ENCODE results near the gene WDR87.

Gene WDR87

GRCh38 chr19:37905946-37906868, at the start of gene WDR87:
TSS of gene WDR87 (minus strand) at chr19:37906594. CDS start at chr19:37898239, 8,355 bp downstream.
- in situ Hi-C loops (cut with MboI; ENCODE audit: low sequenced_read_pairs) = loop anchor here (25.0 kb wide), 1 partner anchor 181 kb away; no protein-coding TSS in a partner anchor
- Histone ChIP-seq H3K27me3 (ENCODE audit: low read depth) (no peaks in the 10 kb centered on the region), H3K4me3 (peak within 1 kb of the TSS; percentile 80), H3K4me1 (peaks cover 18% of the 10 kb centered on the region), H3K36me3 (replicated peaks) (no peaks in the 10 kb centered on the region), H3K9me3 (no peaks in the 10 kb centered on the region)
- peak; percentile 48 to 75 for DNase-seq (ENCODE audit: low spot score in 2 of 2)

- H3K4me3 ChIP-seq = no peak overlapping the region
- H3K27me3 ChIP-seq (ENCODE audit: low read depth) = no peaks in the 10 kb centered on the region
- no peaks in the 10 kb centered on the region for H3K36me3 ChIP-seq (replicated peaks)
- H3K4me1 ChIP-seq = peaks cover 38% of the 10 kb centered on the region
- DNase-seq (ENCODE audit: low spot score in 2 of 2) = peak in 1 of 2 experiments; percentile 56
- H3K9me3 ChIP-seq = peaks cover 2% of the 10 kb centered on the region; the same call in 1 of the 2 replicates
- in situ Hi-C loops (cut with MboI; ENCODE audit: low sequenced_read_pairs) = no loop called here
Observed at GRCh38 chr19:37955986-37956385, 49.6 kb upstream of the WDR87 start.

- H3K4me1 ChIP-seq = peaks cover 37% of the 10 kb centered on the region
- peaks cover 2% of the 10 kb centered on the region; the same call in 1 of the 2 replicates for H3K9me3 ChIP-seq
- H3K36me3 ChIP-seq (replicated peaks) = no peaks in the 10 kb centered on the region
- no peaks in the 10 kb centered on the region for H3K27me3 ChIP-seq (ENCODE audit: low read depth)
- in situ Hi-C loops (cut with MboI; ENCODE audit: low sequenced_read_pairs) = no loop called here
- DNase-seq (ENCODE audit: low spot score in 2 of 2) = peak; percentile 4 to 29
- H3K4me3 ChIP-seq = no peak overlapping the region
Observed at GRCh38 chr19:37954421-37954874, 48.1 kb upstream of the WDR87 start.

- Histone ChIP-seq H3K4me1 (peaks cover 35% of the 10 kb centered on the region), H3K27me3 (ENCODE audit: low read depth) (no peaks in the 10 kb centered on the region)
- no peak for DNase-seq (ENCODE audit: low spot score in 2 of 2)
Observed at GRCh38 chr19:37953918-37954303, 47.5 kb upstream of the WDR87 start.

GRCh38 chr19:37953171-37953917, 47.0 kb upstream of the WDR87 start:
- H3K27me3 ChIP-seq (ENCODE audit: low read depth) = no peaks in the 10 kb centered on the region
- no peak overlapping the region for H3K4me3 ChIP-seq
- peaks cover 33% of the 10 kb centered on the region for H3K4me1 ChIP-seq
- peaks cover under 1% of the 10 kb centered on the region; the same call in 1 of the 2 replicates for H3K9me3 ChIP-seq
- H3K36me3 ChIP-seq (replicated peaks) = no peaks in the 10 kb centered on the region
- in situ Hi-C loops (cut with MboI; ENCODE audit: low sequenced_read_pairs) = no loop called here
- peak; percentile 66 to 69 for DNase-seq (ENCODE audit: low spot score in 2 of 2)

More at GRCh38 chr19:37953918-37954303, 47.5 kb upstream of the WDR87 start:
- no peak overlapping the region for H3K4me3 ChIP-seq
- peaks cover 2% of the 10 kb centered on the region; the same call in 1 of the 2 replicates for H3K9me3 ChIP-seq
- in situ Hi-C loops (cut with MboI; ENCODE audit: low sequenced_read_pairs) = no loop called here
- no peaks in the 10 kb centered on the region for H3K36me3 ChIP-seq (replicated peaks)

- H3K9me3 ChIP-seq = no peaks in the 10 kb centered on the region
- in situ Hi-C loops (cut with MboI; ENCODE audit: low sequenced_read_pairs) = no loop called here
- no peak for DNase-seq (ENCODE audit: low spot score in 2 of 2)
- H3K4me1 ChIP-seq = peaks cover 31% of the 10 kb centered on the region
- no peak overlapping the region for H3K4me3 ChIP-seq
- no peaks in the 10 kb centered on the region for H3K27me3 ChIP-seq (ENCODE audit: low read depth)
- H3K36me3 ChIP-seq (replicated peaks) = no peaks in the 10 kb centered on the region
Observed at GRCh38 chr19:37951816-37952210, 45.4 kb upstream of the WDR87 start.

- Histone ChIP-seq H3K36me3 (replicated peaks) (no peaks in the 10 kb centered on the region), H3K9me3 (no peaks in the 10 kb centered on the region), H3K4me1 (peaks cover 26% of the 10 kb centered on the region), H3K27me3 (ENCODE audit: low read depth) (no peaks in the 10 kb centered on the region), H3K4me3 (no peak overlapping the region)
- in situ Hi-C loops (cut with MboI; ENCODE audit: low sequenced_read_pairs) = no loop called here
- no peak for DNase-seq (ENCODE audit: low spot score in 2 of 2)
Observed at GRCh38 chr19:37950471-37951175, 44.2 kb upstream of the WDR87 start.

GRCh38 chr19:37948362-37948761, 42.0 kb upstream of the WDR87 start:
- in situ Hi-C loops (cut with MboI; ENCODE audit: low sequenced_read_pairs) = no loop called here
- Histone ChIP-seq H3K36me3 (replicated peaks) (no peaks in the 10 kb centered on the region), H3K4me1 (peaks cover 8% of the 10 kb centered on the region), H3K4me3 (no peak overlapping the region), H3K27me3 (ENCODE audit: low read depth) (no peaks in the 10 kb centered on the region), H3K9me3 (no peaks in the 10 kb centered on the region)
- no peak for DNase-seq (ENCODE audit: low spot score in 2 of 2)

- no peaks in the 10 kb centered on the region for H3K9me3 ChIP-seq
- no peaks in the 10 kb centered on the region for H3K27me3 ChIP-seq (ENCODE audit: low read depth)
- no peak for DNase-seq (ENCODE audit: low spot score in 2 of 2)
- peaks cover 3% of the 10 kb centered on the region for H3K4me1 ChIP-seq
- H3K4me3 ChIP-seq = no peak overlapping the region
- in situ Hi-C loops (cut with MboI; ENCODE audit: low sequenced_read_pairs) = no loop called here
- H3K36me3 ChIP-seq (replicated peaks) = no peaks in the 10 kb centered on the region
Observed at GRCh38 chr19:37947778-37948177, 41.4 kb upstream of the WDR87 start.

GRCh38 chr19:37946132-37946531, 39.7 kb upstream of the WDR87 start:
- H3K27me3 ChIP-seq (ENCODE audit: low read depth) = no peaks in the 10 kb centered on the region
- DNase-seq (ENCODE audit: low spot score in 2 of 2) = no peak
- no peaks in the 10 kb centered on the region for H3K36me3 ChIP-seq (replicated peaks)
- H3K4me1 ChIP-seq = peaks cover 7% of the 10 kb centered on the region
- no peak overlapping the region for H3K4me3 ChIP-seq
- in situ Hi-C loops (cut with MboI; ENCODE audit: low sequenced_read_pairs) = no loop called here
- H3K9me3 ChIP-seq = no peaks in the 10 kb centered on the region

GRCh38 chr19:37943480-37943879, 37.1 kb upstream of the WDR87 start:
- Histone ChIP-seq H3K4me3 (no peak overlapping the region), H3K9me3 (no peaks in the 10 kb centered on the region), H3K36me3 (replicated peaks) (no peaks in the 10 kb centered on the region), H3K27me3 (ENCODE audit: low read depth) (no peaks in the 10 kb centered on the region), H3K4me1 (peaks cover 15% of the 10 kb centered on the region)
- in situ Hi-C loops (cut with MboI; ENCODE audit: low sequenced_read_pairs) = no loop called here
- DNase-seq (ENCODE audit: low spot score in 2 of 2) = no peak

- in situ Hi-C loops (cut with MboI; ENCODE audit: low sequenced_read_pairs) = no loop called here
- no peak for DNase-seq (ENCODE audit: low spot score in 2 of 2)
- Histone ChIP-seq H3K4me3 (no peak overlapping the region), H3K4me1 (peaks cover 15% of the 10 kb centered on the region), H3K36me3 (replicated peaks) (0 out of 2 replicates have a peak, but pooled peaks cover 4% of the 10 kb centered on the region), H3K27me3 (ENCODE audit: low read depth) (no peaks in the 10 kb centered on the region), H3K9me3 (peaks cover 3% of the 10 kb centered on the region; the same call in 1 of the 2 replicates)
Observed at GRCh38 chr19:37942516-37942902, 36.1 kb upstream of the WDR87 start.

- in situ Hi-C loops (cut with MboI; ENCODE audit: low sequenced_read_pairs) = no loop called here
- H3K9me3 ChIP-seq = peaks cover 3% of the 10 kb centered on the region; the same call in 1 of the 2 replicates
- H3K4me3 ChIP-seq = no peak overlapping the region
- H3K4me1 ChIP-seq = peaks cover 15% of the 10 kb centered on the region
- DNase-seq (ENCODE audit: low spot score in 2 of 2) = peak; percentile 73 to 85
- 0 out of 2 replicates have a peak, but pooled peaks cover 4% of the 10 kb centered on the region for H3K36me3 ChIP-seq (replicated peaks)
- no peaks in the 10 kb centered on the region for H3K27me3 ChIP-seq (ENCODE audit: low read depth)
Observed at GRCh38 chr19:37941782-37942515, 35.6 kb upstream of the WDR87 start.

Measured in HAP-1 (cell line).